Measurements from ENCODE around the gene IL4R.

- TF ChIP-seq, protein P1, sequence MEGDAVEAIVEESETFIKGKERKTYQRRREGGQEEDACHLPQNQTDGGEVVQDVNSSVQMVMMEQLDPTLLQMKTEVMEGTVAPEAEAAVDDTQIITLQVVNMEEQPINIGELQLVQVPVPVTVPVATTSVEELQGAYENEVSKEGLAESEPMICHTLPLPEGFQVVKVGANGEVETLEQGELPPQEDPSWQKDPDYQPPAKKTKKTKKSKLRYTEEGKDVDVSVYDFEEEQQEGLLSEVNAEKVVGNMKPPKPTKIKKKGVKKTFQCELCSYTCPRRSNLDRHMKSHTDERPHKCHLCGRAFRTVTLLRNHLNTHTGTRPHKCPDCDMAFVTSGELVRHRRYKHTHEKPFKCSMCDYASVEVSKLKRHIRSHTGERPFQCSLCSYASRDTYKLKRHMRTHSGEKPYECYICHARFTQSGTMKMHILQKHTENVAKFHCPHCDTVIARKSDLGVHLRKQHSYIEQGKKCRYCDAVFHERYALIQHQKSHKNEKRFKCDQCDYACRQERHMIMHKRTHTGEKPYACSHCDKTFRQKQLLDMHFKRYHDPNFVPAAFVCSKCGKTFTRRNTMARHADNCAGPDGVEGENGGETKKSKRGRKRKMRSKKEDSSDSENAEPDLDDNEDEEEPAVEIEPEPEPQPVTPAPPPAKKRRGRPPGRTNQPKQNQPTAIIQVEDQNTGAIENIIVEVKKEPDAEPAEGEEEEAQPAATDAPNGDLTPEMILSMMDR (IDR thresholded peaks at IDR 0.05 in 2 of 3, conservative IDR thresholded peaks at IDR 0.05 in 1 of 3; ENCODE audit: control insufficient read depth in 2 of 3, extremely low read depth in 1 of 3, insufficient read depth in 1 of 3, low read depth in 3 of 3, low read length in 3 of 3), result no peak
- no peak for TF ChIP-seq EZH2 (IDR thresholded peaks at IDR 0.05; ENCODE audit: borderline replicate concordance, control insufficient read depth, low read depth, low read length)
Measured at GRCh38 chr16:27340654-27341053, 26.9 kb downstream of the IL4R start.
